ENCODE results near the gene HMX1.

HMX1 gene

DNA sequence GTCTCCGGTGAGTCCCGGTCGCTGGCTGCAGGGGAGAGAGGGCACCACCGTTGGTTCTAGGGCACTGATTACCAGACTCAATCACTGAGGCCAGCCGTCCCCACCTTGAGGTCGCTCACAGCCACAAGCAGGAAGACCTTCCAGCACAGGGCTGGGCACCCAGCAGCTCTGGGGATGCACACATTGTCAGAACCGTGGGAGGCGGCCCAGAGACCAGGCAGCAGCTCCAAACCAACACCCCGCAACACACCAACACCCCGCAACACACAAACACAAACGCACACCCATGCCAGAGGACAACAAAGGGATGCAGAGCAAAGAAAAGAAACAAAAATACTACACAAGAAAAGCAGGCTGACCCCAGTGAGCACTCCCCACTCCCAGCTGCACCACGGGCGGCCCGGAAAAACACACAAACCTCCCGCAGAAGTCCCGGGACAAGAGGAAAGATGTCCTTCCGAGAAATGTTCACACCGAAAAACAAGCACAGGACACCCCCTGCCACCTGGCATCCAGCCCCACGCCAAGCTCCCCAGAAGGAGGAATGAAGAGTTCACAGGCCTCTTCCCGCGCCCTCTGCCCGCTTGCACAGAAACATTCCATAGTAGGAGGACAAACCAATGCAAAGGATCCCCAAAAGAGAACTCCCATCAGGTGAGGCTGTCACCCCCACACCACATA, 3.2 kb downstream of the HMX1 start:
- no peak for DNase-seq (ENCODE audit: low spot score)

DNA sequence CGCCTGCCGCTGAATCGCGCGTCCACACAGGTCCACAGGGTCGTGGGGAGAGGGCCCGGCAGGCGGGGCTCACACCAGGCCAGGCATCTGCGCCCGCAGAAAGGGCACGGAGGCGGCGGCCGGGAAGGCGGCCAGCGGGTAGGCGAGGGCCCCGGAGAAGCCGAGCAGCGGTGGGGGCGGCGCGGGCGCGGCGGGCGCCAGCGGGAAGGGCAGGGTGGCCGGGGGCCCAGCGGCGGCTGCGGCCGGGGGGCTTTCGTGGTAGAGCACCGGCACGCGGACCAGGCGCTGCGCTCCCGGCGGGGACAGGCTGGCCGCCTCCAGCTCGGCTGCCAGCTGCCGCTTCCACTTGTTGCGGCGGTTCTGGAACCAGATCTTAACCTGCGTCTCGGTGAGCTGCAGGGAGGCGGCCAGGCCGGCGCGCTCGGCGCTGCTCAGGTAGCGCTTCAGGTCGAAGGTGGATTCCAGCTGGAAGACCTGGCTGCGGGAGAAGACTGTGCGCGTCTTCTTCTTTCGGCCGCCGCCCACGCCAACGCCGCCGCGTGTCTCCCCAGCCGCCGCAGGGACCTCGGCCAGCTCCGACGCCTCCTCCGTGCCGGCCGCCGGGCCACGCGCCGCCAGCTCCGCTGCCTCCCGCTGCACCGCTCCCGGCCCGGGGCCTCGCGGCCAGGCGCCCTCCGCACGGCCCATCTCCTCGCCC, 3.9 kb downstream of the HMX1 start:
- DNase-seq (ENCODE audit: low spot score): no peak

DNA sequence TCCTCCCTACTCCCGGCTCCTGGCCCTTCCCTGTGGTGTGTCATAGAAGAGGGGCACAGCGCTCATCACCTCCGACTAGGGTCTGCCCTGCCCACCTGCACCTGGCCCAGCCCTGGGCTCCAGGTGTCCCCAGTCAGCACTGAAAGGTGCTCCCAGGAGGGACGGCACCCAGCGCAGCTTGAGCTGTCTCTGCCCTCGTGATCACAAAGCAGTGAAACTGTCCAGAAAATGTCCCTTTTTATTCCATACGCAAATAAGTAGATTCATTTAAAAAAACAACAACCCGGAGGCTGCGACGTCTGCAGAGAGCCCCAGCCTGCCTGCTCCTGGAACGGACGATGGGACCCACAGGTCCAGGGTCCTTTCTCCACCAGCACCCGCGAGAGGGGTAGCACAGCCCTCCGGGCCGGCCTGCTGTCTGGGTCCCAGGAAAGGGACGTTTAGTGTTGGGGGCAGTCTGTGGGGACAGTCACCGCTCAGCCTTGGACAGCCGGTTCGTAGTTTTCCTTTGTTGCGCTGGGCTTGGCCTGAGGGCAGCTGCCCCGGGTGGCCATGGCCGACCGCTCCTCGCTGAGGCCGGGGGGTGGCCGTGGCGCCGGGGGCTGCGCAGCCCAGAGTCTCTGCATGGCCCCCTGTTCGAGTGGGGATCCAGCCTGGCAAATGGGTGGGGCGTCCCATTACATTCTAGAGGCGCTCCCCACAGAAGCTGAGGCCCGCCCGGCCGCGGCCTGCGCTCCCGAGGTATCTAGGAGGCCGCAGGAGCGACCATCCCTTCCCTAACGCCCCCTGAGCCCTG, 4.6 kb downstream of the HMX1 start:
- DNase-seq (ENCODE audit: low spot score): no peak

DNA sequence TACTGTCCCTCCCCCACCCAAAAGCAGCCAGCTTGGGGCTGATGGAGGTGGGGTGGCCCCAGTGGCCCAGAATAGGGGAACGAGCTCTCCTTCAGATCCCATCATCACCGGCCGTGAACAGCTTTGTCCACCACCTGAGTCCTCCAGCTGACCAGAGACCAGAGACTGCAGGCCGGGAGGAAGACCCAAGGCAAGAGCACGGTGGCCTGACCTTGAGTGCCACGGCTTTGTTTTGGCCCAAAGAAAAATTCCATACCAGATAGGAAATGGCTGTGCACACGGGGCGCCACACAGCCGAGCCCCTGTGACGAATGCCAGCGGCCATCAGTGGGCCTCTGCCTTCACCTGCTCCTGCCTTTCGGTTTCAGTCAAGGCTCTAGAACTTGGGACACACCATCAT, 5.2 kb downstream of the HMX1 start:
- DNase-seq (ENCODE audit: low spot score): no peak

DNA sequence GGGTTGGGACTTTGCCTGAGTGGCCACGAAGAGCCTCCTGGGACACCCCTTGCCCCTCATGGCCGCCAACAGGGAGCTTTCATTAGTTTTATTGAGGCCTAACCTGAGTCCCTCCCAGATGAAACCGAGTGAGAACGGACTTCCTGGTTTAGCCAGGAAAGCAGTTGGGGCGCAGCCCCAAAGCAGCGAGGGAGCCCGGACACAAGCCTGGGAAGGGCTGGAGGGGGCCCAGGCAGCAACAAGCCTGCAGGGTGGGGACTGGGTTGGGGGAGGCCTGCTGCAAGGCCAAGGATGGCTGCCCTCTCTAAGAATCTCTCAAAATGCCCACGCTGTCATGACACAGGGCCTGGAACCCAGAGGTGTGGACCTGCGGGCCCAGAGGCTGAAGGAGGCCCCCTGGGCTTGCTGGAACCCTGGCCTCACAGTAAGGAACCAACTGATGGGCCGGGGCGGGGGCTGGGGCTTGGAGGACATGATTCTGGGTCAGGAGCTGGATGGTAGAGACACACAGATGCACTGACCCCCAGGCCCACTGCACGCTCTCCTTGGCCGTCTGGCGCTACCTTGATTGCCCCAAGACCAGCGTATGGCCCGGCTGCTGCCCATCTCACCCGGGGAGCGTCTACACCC, 5.8 kb downstream of the HMX1 start:
- DNase-seq (ENCODE audit: low spot score): no peak

DNA sequence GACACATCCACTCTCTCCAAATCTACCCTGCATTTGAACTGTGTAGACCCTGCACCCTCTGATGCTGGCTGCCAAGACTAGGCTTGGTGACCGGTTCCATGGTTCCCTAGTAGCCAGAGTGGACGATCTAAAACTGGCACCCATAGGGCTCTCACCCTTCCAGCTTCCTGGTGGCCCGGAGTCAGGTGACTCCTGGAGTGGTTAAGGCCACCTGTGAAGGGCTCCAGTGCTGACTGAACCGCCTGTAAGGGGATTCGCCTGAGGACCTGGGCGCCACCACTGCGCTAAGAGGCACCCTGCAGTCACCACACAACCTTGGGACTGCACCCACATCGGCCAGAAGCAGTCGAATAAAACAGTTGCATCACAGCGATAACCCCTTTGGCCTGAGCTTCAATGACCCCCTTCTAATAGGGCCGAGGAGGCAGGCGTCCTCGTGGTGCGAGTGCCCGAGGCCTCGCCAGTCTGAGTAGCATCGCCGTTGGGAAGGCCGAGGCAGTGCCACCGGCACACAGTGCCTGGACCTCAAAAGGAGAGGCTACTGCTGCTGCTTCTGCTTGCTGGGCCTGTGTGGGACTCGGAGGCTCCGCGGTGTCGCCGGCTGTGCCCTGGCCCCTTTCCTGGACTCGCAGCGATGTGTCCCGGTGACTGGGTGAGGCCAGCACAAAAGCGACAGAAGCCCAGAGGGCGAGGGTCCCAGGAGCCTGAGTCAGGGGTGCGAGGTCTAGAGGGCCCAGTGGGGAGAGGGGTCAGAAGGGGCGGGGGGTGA, 6.5 kb downstream of the HMX1 start:
- no peak for DNase-seq (ENCODE audit: low spot score)

DNA sequence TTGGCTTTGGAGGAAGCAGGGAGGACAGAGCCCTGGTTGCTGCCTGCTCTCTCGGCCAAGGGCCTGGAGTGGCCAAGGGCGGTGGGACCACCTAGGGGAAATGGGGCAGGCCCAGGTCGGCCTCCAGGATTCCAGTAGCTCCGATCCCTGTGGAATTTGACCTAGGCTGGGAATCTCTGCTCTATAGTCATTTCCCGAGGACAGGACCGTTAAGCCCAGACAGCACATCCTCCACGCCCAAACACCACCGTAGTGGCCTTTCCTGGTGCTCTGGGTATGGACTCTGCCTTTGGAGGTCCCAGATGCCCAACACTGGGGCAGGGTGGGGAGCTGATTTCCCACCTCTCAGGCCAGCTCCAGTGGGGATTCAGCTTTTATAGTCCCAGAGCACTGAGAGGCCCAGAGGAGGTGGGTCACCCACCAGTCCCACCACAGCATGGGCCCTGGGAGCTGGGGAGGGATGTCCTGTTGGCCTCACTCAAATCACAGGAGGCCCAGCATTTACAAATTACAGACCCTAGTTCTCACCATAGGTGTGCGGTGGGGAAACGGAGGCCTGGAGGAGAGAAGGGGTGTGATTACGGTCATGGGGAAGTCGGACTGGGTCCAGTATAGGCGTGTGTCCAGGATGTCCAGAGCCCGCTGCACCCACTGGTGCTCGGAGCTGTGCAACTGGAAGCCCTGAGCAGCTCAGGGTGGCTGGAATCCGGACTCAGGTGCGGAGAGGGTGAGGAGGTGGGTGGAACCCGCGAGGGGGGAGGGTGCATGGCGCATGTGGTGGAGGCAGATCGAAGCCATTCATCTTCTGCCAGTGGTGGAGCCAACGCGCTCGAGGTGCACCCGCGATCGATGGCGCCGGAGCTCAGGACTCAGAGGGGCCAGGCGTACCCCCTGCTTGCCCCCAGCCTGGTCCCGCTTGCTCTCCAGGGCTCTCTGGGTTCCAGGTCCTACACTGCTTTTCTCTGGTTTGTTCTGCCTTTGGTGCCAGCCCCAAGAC, 7.7 kb downstream of the HMX1 start:
- no peak for DNase-seq (ENCODE audit: low spot score)

DNA sequence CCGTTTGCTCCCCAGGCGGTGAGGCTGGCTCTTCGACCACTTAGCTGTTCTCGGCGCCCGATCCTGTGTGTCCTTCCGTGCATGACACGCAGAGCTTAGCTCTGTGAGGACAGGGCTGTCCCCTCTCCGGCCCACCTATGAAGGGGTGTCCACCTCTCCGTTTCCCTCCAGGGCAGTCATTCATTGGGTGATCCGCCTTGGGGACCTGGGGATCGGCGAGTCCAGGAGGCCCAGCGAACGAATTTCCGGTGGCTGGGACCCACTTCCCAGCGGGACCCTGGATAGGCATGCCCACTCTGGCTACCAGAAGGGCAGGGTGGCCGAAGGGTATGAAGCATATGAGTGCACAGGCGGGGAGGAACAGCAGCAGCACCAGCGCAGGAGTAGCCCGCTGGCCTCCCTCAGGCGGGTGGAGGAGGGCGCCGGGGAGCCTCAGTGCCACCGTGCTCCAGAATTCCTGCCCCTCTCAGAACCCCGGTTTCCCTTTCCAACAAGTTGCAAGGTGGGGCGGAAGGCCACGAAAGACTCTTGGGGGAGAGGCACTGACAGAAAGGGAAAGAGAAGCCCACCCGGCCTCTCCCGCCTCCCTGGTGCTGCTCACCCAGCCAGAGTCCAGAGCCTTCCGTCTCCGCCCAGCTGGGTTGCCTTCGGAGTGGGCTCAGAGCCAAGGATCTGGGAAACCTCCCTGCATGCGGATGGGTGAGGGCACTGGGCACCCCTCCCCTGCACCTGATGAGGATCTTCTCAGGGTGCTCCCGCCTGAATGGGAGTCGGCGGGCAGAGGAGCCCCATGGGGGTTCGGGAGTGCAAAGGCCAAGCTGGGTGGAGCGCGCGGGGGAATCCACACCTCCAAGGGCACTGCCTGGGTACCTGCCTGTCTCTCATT, 8.6 kb downstream of the HMX1 start:
- no peak for DNase-seq (ENCODE audit: low spot score)

DNA sequence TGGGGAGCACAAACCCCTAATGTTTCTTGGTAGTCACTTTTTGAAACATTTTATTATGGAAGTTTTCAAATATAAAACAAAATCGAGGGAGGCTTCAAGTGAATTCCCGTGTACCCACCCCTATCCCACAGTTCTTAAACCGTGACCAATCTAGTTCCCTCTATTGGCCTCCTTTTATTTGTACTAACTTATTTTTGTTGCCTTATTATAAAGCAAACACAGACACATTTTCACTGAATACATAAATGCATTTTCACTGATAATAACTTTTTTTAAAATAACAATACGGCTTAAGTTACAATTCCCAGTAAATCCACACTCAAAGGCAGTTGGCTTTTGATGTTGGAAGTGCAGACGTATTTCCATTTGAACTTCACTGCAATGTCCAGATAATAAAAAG, 9.3 kb downstream of the HMX1 start:
- DNase-seq (ENCODE audit: low spot score): no peak

DNA sequence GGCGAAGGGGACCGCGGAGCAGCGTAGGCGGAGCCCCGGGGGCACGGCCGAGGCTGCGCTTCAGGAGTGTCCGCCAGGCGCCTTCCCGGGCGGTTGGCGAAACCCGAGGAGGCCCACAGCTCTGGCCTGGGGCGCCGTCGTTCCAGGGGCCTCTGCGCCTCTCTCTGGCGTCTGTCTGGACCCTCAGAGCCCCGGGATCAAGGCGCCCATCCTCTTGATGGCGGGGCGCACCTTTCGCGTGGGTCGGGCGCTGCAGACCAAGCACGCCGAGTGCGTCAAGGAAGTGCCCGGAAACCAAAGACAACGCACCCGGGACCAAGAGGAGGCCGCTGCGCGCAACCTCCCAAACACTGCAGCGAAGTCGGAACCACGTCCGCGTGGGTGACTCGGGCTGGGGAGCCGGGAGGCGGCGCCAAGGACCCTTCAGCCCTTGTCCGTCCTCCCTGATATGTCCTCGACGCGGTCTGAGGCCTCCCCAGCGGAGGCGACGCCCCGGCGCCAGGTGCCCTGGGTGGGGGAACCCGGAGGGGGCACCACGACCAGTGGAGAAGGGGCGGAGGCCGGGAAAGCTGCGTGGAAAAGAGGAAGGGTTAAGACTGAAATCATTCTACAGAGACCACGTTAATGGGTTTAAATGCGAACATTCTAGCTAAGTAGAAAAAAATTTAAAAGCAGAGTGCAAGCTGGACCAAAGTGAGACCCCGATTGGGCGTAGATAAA, 9.9 kb downstream of the HMX1 start:
- no peak for DNase-seq (ENCODE audit: low spot score)

DNA sequence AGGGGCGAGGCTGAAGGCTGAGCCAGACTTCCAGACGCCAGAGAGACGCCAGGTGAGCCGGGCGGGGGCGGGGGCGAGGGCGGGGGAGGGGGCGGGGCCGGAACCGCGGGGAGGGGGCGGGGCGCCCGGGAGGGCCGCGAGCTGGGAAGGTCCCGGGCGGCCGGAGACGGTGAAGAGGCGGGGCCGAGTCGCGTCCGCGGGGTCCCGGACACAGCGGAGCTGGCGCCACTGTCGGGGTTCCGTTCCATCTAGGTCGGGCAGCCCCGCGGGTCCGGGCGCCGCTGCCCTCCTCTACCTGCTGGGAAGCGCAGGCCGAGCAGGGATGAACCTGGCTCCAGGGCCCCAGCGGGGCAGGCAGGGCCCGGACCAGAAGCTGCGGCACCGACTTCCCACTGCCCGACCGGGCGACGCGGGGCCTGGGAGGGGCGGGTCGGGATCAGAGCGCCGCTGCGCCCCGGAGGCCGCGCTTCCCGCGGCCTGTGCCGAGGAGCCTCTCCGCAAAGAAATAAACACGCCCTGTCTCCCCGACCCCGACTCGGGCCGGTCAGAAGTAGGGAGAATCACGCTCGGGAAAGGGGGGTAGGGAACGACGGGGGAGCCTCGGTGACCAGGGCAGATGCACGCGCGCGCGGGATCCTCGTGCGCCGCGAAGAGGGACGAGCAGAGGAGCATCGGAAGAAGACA, 10.6 kb downstream of the HMX1 start:
- no peak for DNase-seq (ENCODE audit: low spot score)

DNA sequence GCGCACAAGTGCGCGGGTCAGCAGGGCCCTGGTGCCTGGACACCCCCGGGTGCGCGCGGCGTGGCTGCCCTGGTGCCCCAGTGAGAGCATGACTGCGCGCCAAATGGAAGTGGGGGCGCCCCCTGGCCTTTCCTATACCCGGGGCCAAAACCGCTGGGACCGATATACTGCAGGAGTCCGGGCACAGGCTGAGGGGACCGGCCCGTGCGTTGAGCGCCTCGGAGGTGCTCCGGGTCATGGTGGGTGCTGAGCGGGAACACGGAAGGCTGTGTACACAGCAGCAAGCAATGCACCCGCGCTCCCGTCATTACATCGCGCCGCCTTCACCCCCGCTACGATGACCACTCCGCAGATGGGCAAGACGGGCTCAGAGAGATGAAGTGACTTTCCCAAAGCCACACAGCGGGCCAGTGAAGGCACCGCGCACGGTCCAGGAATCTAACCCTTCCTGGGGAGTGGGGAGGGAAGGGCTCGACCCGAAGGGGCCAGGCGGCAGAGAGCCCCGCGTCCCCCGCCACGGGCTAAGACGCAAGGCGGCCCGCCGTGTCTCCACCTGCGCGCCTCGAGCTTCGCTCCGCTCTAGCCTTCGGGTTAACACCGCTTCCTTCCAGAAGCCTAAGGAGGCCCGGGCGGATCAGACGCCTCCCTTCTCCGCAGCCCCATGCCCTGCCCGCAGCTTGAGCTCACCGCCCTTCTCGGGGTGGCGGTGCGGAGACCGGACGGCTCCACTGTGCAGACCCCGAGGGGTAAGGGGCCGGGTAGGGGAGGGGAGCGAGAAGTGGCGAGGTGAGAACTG, 11.3 kb downstream of the HMX1 start:
- no peak for DNase-seq (ENCODE audit: low spot score)

DNA sequence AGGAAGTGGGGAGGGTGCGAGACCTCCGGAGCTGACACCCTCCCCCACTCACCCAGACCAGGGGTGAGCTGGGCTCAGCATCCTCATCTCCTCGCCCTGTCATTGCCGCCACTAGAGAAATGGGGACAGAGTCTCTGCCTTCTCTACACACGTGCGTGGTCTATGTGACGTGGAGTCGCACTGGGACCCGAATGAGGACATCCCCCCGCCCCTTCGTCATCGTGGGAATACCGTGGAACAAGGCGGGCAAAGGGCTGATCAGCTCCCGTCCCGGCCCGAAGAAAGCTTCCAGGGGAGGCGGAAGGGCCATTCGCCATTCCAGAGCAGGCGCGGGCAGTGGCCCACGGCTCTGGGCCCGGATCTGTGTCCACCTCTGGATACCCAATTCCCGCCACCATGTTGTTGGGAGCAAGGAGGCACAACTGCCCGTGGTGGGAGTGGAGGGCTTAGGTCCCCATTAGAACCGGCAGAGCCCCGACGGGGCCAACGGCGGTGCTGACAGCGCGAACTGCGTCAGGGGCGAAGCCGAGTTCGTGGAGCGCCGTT, 12.0 kb downstream of the HMX1 start:
- no peak for DNase-seq (ENCODE audit: low spot score)

DNA sequence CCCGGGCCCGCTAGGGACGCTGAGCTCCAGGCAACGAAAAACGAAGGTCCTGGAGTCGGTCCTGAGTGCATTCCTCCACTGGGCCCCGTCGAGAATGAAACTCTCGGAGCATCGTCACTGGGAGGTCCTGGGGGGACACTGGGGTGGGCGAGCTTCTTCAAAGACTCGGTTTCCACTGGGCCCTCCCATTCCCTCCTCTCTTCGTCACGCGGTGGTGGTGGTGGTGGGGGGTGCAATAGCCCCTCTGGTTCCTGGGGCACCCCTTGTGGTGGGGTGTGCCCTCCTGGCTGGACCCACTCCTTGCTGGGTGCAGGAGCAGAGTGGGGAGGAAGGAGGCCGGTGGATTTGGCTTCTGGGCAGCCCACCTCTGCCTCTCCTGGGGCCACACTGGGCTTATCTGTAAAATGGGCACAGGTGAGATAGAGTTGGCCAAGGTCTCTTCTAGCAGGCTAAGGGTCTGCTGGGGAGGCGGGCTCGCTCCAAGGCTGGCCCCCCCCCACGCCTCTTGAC, 12.9 kb downstream of the HMX1 start:
- DNase-seq (ENCODE audit: low spot score): no peak

DNA sequence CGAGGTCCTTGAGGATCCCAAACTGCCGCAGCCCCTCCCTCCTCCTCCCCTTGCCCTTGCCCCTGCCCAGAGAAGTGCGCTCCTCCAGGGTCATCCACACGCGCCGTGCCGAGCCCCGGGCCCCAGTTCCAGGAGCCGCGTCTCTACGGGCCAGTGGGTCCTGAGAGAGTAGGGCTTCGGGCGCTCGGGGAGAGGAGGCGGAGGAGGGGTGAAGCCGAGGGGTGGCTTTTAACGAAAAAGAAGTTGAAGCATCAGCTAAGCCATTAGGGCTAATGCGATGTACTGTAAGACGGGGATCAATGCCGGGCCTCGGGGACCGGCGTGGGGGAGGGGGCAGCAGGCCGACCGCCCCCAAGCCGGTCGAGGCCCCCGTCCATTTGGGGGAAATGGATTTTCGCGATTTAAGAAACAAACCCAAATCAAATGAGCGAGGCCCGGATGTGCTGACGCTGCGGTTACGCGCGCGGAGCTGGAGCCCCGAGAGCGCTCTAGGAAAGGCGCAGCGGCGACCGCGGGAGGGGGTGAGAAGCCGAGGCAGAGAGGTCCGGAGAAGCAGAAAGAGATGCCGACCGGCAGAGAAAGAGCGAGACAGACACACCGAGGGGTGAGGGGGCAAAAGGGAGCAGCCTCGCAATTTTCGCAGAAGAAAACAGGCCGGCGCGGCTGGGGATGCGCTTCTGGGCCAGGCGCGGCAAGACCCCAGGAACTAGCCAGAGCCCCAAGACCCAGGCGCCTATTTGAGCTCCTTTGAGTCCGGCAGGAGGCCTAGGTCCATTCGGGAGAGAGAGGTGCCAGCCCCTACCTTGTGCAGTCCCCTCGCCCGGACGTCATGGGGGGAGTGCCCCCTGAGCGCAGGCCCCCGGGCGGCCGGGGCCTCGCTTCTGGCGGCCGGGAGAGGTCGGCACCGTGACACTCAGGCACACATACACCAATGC, 13.6 kb downstream of the HMX1 start:
- no peak for DNase-seq (ENCODE audit: low spot score)
